ENCODE data around the gene GALNT14. TPM values are rescaled to one million over a fixed set of nuclear protein-coding genes. Genes with fewer than 3 reads are reported as not detected.

Gene GALNT14
- total and polyA plus RNA-seq, 10 of the 15 experiments (the other 5 are each of a cell fraction or from before 2014, with no cell fraction given), result 3.7 to 17.8 (median 6.0) TPM

DNA sequence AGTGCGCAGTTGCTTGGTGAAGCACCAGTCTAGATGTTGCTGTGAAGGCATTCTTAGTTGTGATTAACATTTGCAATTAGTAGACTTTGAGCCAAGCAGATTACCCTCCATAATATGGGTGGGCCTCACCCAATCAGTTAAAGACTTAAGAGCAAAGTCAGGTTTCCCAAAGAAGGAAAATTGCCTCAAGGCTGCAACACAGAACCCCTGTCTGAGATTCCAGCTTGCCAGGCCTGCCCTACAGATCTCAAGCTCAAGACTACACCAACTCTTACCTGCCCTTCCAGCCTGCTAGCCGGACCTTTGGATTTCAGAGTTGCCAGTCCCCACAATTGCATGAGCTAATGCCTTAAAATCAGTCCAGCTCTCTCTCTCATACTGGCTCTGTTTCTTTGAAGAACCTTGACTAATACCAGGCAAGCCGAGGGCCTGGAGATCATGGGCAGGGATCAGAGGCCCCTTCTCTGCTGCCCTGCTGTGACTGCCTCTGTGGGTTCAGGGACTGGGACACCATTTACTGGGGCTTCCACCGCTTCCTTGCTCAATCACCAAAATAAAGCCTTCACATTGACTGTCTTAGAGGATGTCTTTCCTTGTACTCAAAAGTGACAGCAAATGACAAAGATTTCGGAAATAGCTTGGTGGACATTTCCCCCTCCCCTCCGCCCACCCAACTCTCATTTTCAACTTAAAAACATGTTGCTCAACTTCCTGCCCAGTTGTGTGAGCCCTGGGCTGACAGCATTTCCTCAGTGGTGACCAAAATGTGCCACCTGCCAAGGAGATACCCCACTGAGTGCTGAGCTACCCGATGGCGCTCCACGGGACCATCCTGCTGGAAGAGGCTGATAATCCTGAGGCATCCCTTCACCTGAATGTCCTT is 86.7 kb downstream of the GALNT14 start:
- intact Hi-C loops (cut with micrococcal nuclease; ENCODE audit: unreplicated experiment), result no loop called here
- 36% methylated on average over 9 of the region's 9 CpGs for WGBS (ENCODE audit: insufficient coverage, insufficient replicate concordance, low lambda C conversion rate, missing lambda C conversion rate)
- no TSS peak for BruUV-seq (replicated peaks)

DNA sequence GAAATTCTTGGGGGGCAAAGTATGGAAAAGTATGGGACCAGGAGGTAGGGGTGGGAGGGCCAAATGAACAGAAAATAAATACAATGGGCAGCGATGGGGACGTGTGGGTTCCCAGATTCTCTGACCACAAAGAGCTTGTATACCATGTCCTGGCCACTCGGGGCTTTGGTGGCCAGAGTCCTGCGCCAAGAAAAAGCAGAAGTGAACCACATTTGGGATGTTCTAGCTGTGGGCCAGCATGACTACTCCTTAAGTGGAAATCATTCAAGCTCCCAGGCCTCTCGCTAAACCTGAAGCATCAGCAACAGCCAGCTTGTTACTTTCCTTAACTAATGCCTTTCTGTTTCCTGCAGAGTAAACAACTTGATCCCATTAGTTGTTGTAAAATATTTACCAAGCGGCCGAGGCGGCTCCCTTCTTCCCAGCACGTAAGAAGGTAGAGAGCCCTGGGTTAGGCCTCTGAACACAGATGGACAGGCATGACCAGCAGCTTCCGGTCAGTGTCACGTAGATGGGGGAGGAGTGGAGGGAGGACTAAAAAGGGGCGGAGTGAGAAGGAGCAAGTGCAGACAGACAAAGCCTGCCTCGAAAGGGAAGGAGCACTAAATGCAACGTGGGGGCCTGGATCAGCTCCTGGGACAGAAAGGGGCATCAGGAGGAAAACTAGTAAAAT is 88.2 kb downstream of the GALNT14 start:
- H3K4me3 ChIP-seq, result no peak overlapping the region

More for the DNA sequence above, 86.7 kb downstream of the GALNT14 start:
- Histone ChIP-seq H3K27me3 (replicated peaks in 1 of 2; ENCODE audit: control insufficient read depth in 2 of 2, insufficient read depth in 2 of 2, low read length in 1 of 2) (no peaks in the 10 kb centered on the region; a peak in 1 of 4 replicates), H3K79me2 (ENCODE audit: control insufficient read depth, insufficient read depth, low read length) (no peaks in the 10 kb centered on the region), H3K4me3 (no peak overlapping the region), H3K36me3 (ENCODE audit: control insufficient read depth in 2 of 2, insufficient read depth in 2 of 2, low read length in 1 of 2) (no peaks in the 10 kb centered on the region), H3K27ac (ENCODE audit: control insufficient read depth, insufficient read depth) (no peak overlapping the region), H3K9ac (ENCODE audit: control insufficient read depth, insufficient read depth, low read length) (no peak overlapping the region), H3K4me1 (ENCODE audit: control insufficient read depth, insufficient read depth, low read length) (no peaks in the 10 kb centered on the region), H3K9me3 (replicated peaks; ENCODE audit: control insufficient read depth, insufficient read depth, low read length) (no peaks in the 10 kb centered on the region), H3K4me2 (ENCODE audit: control insufficient read depth, insufficient read depth) (no peak overlapping the region), H4K20me1 (ENCODE audit: control insufficient read depth, insufficient read depth) (no peaks in the 10 kb centered on the region), H2AFZ (ENCODE audit: control insufficient read depth, low read depth, low read length) (no peak overlapping the region)
- ChIA-PET RAD21 (ENCODE audit: unreplicated experiment) (no interaction called here), POLR2A (no interaction called here), SMC1A (ENCODE audit: uncharacterized antibody, unreplicated experiment) (interaction anchor here (0.6 to 0.8 kb wide), 2 partner anchors 9 to 261 kb away, joined by 3 read pairs; no protein-coding TSS in a partner anchor), CTCF (no interaction called here)
- TF ChIP-seq CBX3 (IDR thresholded peaks at IDR 0.05; ENCODE audit: borderline replicate concordance, low read depth), result no peak
- TF ChIP-seq HDAC6 (IDR thresholded peaks at IDR 0.05; ENCODE audit: unreplicated experiment), result no peak
- TF ChIP-seq RELA (IDR thresholded peaks at IDR 0.05; ENCODE audit: borderline replicate concordance, partially characterized antibody), result no peak
- no peak for TF ChIP-seq BMI1 (IDR thresholded peaks at IDR 0.05; ENCODE audit: borderline replicate concordance)
- TF ChIP-seq, protein P1, sequence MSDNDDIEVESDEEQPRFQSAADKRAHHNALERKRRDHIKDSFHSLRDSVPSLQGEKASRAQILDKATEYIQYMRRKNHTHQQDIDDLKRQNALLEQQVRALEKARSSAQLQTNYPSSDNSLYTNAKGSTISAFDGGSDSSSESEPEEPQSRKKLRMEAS (IDR thresholded peaks at IDR 0.05; ENCODE audit: low read depth, low read length), result no peak
- DNase-seq (ENCODE audit: low read depth, low spot score) (no peak), FAIRE-seq (no peak), ATAC-seq (no peak)
- in situ Hi-C loops (cut with MboI), result no loop called here

More for the DNA sequence above, 88.2 kb downstream of the GALNT14 start:
- Histone ChIP-seq H3K36me3 (ENCODE audit: control insufficient read depth in 2 of 2, insufficient read depth in 2 of 2, low read length in 1 of 2) (no peaks in the 10 kb centered on the region), H3K79me2 (ENCODE audit: control insufficient read depth, insufficient read depth, low read length) (no peaks in the 10 kb centered on the region), H2AFZ (ENCODE audit: control insufficient read depth, low read depth, low read length) (no peak overlapping the region), H3K4me1 (ENCODE audit: control insufficient read depth, insufficient read depth, low read length) (no peaks in the 10 kb centered on the region), H3K27me3 (replicated peaks in 1 of 2; ENCODE audit: control insufficient read depth in 2 of 2, insufficient read depth in 2 of 2, low read length in 1 of 2) (no peaks in the 10 kb centered on the region; a peak in 1 of 4 replicates), H4K20me1 (ENCODE audit: control insufficient read depth, insufficient read depth) (no peaks in the 10 kb centered on the region), H3K4me2 (ENCODE audit: control insufficient read depth, insufficient read depth) (no peak overlapping the region), H3K9me3 (replicated peaks; ENCODE audit: control insufficient read depth, insufficient read depth, low read length) (no peaks in the 10 kb centered on the region), H3K9ac (ENCODE audit: control insufficient read depth, insufficient read depth, low read length) (no peak overlapping the region), H3K27ac (ENCODE audit: control insufficient read depth, insufficient read depth) (no peak overlapping the region)
- DNase-seq (ENCODE audit: low read depth, low spot score), result no peak
- intact Hi-C loops (cut with micrococcal nuclease; ENCODE audit: unreplicated experiment), result no loop called here
- no peak for FAIRE-seq
- BruUV-seq (replicated peaks), result no TSS peak
- 0 out of 3 replicates have a peak, but pooled peaks have one; percentile 18 for ATAC-seq
- TF ChIP-seq NR2C2 (IDR thresholded peaks at IDR 0.05; ENCODE audit: borderline replicate concordance, control insufficient read depth, insufficient read length, low read depth), result no peak
- TF ChIP-seq SPI1 (IDR thresholded peaks at IDR 0.05; ENCODE audit: borderline replicate concordance, insufficient read depth, low read depth, low read length), result peak; percentile 28; the same call in 1 of the 2 replicates
- ChIA-PET SMC1A (ENCODE audit: uncharacterized antibody, unreplicated experiment) (no interaction called here), CTCF (interaction anchor here (0.6 to 1.2 kb wide), 2 partner anchors 11 to 87 kb away, joined by 3 read pairs; no protein-coding TSS in a partner anchor), RAD21 (ENCODE audit: unreplicated experiment) (interaction anchor here (0.7 kb wide), 1 partner anchor 70 kb away, joined by 3 read pairs; no protein-coding TSS in a partner anchor), POLR2A (no interaction called here)
- 18% methylated on average over 13 of the region's 14 CpGs for WGBS (ENCODE audit: insufficient coverage, insufficient replicate concordance, low lambda C conversion rate, missing lambda C conversion rate)
- in situ Hi-C loops (cut with MboI), result no loop called here
